ENCODE data around the gene CLPTM1L.
"Not testable (repeated sequence)": the region's sequence is repeated elsewhere in the genome, so short reads cannot be mapped to it uniquely, and the experiment has no call there.

The CLPTM1L gene

GRCh38 chr5:1359031-1359645 lies 14.2 kb upstream of the CLPTM1L start:
- no peak for DNase-seq

- no peak for DNase-seq
These were observed 13.8 kb upstream of the CLPTM1L start for GRCh38 chr5:1358726-1359025.

- no peak for DNase-seq
These were observed 13.2 kb upstream of the CLPTM1L start for GRCh38 chr5:1357946-1358725.

- DNase-seq: no peak
These were observed 12.2 kb upstream of the CLPTM1L start for GRCh38 chr5:1356873-1357787.

- DNase-seq: no peak
These were observed 9.7 kb upstream of the CLPTM1L start for GRCh38 chr5:1354576-1354975.

GRCh38 chr5:1352231-1353219 lies 7.6 kb upstream of the CLPTM1L start:
- no peak for DNase-seq

GRCh38 chr5:1351156-1351555 lies 6.3 kb upstream of the CLPTM1L start:
- no peak for DNase-seq

GRCh38 chr5:1349246-1349645 lies 4.3 kb upstream of the CLPTM1L start:
- DNase-seq: no peak

- no peak for DNase-seq
These were observed 4.0 kb upstream of the CLPTM1L start for GRCh38 chr5:1348986-1349245.

GRCh38 chr5:1347571-1347970 lies 2.7 kb upstream of the CLPTM1L start:
- no peak for DNase-seq

GRCh38 chr5:1346627-1347440 lies 1.9 kb upstream of the CLPTM1L start:
- no peak for DNase-seq

GRCh38 chr5:1345876-1346626 lies 1.2 kb upstream of the CLPTM1L start:
- no peak for DNase-seq

- DNase-seq: no peak
These were observed 683 bp downstream of the CLPTM1L start for GRCh38 chr5:1343931-1344901.

- DNase-seq: no peak
These were observed 1.6 kb downstream of the CLPTM1L start for GRCh38 chr5:1343315-1343751.

- DNase-seq: not testable (repeated sequence)
These were observed 2.2 kb downstream of the CLPTM1L start for GRCh38 chr5:1342711-1343110.

- no peak for DNase-seq
These were observed 2.6 kb downstream of the CLPTM1L start for GRCh38 chr5:1342268-1342667.

- DNase-seq: no peak
These were observed 3.0 kb downstream of the CLPTM1L start for GRCh38 chr5:1341863-1342262.

GRCh38 chr5:1339818-1340210 lies 5.1 kb downstream of the CLPTM1L start:
- not testable (repeated sequence) for DNase-seq

- not testable (repeated sequence) for DNase-seq
These were observed 5.6 kb downstream of the CLPTM1L start for GRCh38 chr5:1339139-1339817.

Measured in CD4-positive, alpha-beta T cell treated with Interleukin-4 for 4 hours (primary cell).